Liver (tissue), 9 donors: Measurements from ENCODE around the gene PSMB7. TPM values are rescaled to one million over a fixed set of nuclear protein-coding genes. Genes with fewer than 3 reads are reported as not detected.

ENCODE experiments used
- DNase-seq: peaks from one replicate; pipeline ENCODE4 v3.0.0-alpha.2; 2017; ENCODE audit warnings: low spot score
- H3K27ac ChIP-seq, 2 donors: one replicate each; pipeline ENCODE4 v1.7.0; 2013; ENCODE audit warnings: inconsistent platforms in 2 of 2, low read length in 2 of 2, control low read depth in 1 of 2, low read depth in 1 of 2, mild to moderate bottlenecking in 1 of 2
- H3K27me3 ChIP-seq, 4 donors: one replicate each; pipeline versions ENCODE4 v1.6.1 to v1.7.0; 2013; ENCODE audit warnings: low read length in 3 of 4, inconsistent platforms in 1 of 4, mild to moderate bottlenecking in 1 of 4, moderate library complexity in 1 of 4; ENCODE audit not compliant: control insufficient read depth in 4 of 4, insufficient read depth in 4 of 4
- H3K36me3 ChIP-seq, 4 donors: one replicate each; pipeline versions ENCODE4 v1.6.1 to v1.7.0; 2013; ENCODE audit warnings: low read length in 3 of 4, mild to moderate bottlenecking in 3 of 4, low read depth in 1 of 4, moderate library complexity in 1 of 4; ENCODE audit not compliant: control insufficient read depth in 4 of 4, insufficient read depth in 3 of 4
- H3K4me1 ChIP-seq, 4 donors: one replicate each; pipeline versions ENCODE4 v1.6.1 to v1.7.0; 2013; ENCODE audit warnings: low read length in 3 of 4, mild to moderate bottlenecking in 3 of 4, moderate library complexity in 1 of 4; ENCODE audit not compliant: control insufficient read depth in 4 of 4, insufficient read depth in 4 of 4
- H3K4me3 ChIP-seq, 3 donors: one replicate each; pipeline versions ENCODE4 v1.6.1 to v1.7.0; 2013; ENCODE audit warnings: low read length in 3 of 3, control low read depth in 1 of 3, low read depth in 1 of 3, mild to moderate bottlenecking in 1 of 3
- H3K9ac ChIP-seq, 2 donors: one replicate each; pipeline ENCODE4 v1.7.0; 2013; ENCODE audit warnings: low read length in 2 of 2, mild to moderate bottlenecking in 2 of 2, moderate library complexity in 2 of 2, control low read depth in 1 of 2, low read depth in 1 of 2
- H3K9me3 ChIP-seq, 4 donors: one replicate each; pipeline versions ENCODE4 v1.6.1 to v1.7.0; 2013; ENCODE audit warnings: low read length in 3 of 4; ENCODE audit not compliant: control insufficient read depth in 4 of 4
- EGR1 ChIP-seq, 2 donors: IDR thresholded peaks; 2 replicates each; pipeline ENCODE4 v1.6.1; 2016 to 2018; ENCODE audit warnings: antibody characterized with exemption in 2 of 2, low read depth in 2 of 2
- FOXA1 ChIP-seq: IDR thresholded peaks from 2 replicates; pipeline ENCODE4 v1.6.1; 2016; ENCODE audit warnings: antibody characterized with exemption
- FOXA2 ChIP-seq: IDR thresholded peaks from 2 replicates; pipeline ENCODE4 v1.6.1; 2016; ENCODE audit warnings: antibody characterized with exemption
- GABPA ChIP-seq, 2 donors: IDR thresholded peaks in 1 of 2; conservative IDR thresholded peaks in 1 of 2; 2 replicates each; pipeline ENCODE4 v1.6.1; 2016; ENCODE audit warnings: antibody characterized with exemption in 2 of 2, mild to moderate bottlenecking in 1 of 2, moderate library complexity in 1 of 2
- HNF4A ChIP-seq, 2 donors: conservative IDR thresholded peaks; 2 replicates each; pipeline ENCODE4 v1.6.1; 2016; ENCODE audit warnings: antibody characterized with exemption in 2 of 2, mild to moderate bottlenecking in 2 of 2
- HNF4G ChIP-seq: IDR thresholded peaks from 2 replicates; pipeline ENCODE4 v1.6.1; 2016; ENCODE audit warnings: antibody characterized with exemption
- JUND ChIP-seq, 2 donors: IDR thresholded peaks; 2 replicates each; pipeline ENCODE4 v1.6.1; 2016; ENCODE audit warnings: antibody characterized with exemption in 2 of 2
- NR2F2 ChIP-seq: IDR thresholded peaks from 2 replicates; pipeline ENCODE4 v1.6.1; 2016; ENCODE audit warnings: antibody characterized with exemption
- RXRA ChIP-seq, 2 donors: IDR thresholded peaks; 2 replicates each; pipeline ENCODE4 v1.6.1; 2017 to 2018; ENCODE audit warnings: antibody characterized with exemption in 2 of 2, mild to moderate bottlenecking in 1 of 2
- TAF1 ChIP-seq: conservative IDR thresholded peaks from 2 replicates; pipeline ENCODE4 v1.6.1; 2016; ENCODE audit warnings: antibody characterized with exemption, mild to moderate bottlenecking
- YY1 ChIP-seq: IDR thresholded peaks from 2 replicates; pipeline ENCODE4 v1.6.1; 2016; ENCODE audit warnings: antibody characterized with exemption, mild to moderate bottlenecking
- ZBTB33 ChIP-seq: IDR thresholded peaks from 2 replicates; pipeline ENCODE4 v1.6.1; 2016; ENCODE audit warnings: antibody characterized with exemption
- WGBS: extraction: QIAGEN DNeasy Blood & Tissue Kit; methylation state at CpG from one replicate; pipeline ENCODE4 v1.1.7; 2013; 5-methylcytosine and 5-hydroxymethylcytosine counted together
- polyA plus RNA-seq, 2 donors: library from polyadenylated mRNA; stranded (reverse) in 1 of 2; unstranded in 1 of 2; fragments of 200-250 nt in 1 of 2; fragments of >200 nt in 1 of 2; fragmentation: Nextera tagmentation in 1 of 2; extraction: Ambion mirVana in 1 of 2; gene quantifications; one replicate each; pipeline versions ENCODE4 v1.2.1 to v1.2.3, GENCODE V29; 2013 to 2015
- total RNA-seq, 2 donors: library from RNA; depleted of rRNA; stranded (reverse); fragments of >200 nt; gene quantifications; one replicate each; pipeline ENCODE4 v1.2.3, GENCODE V29; 2014
- TF ChIP-seq, protein P1 (sequence below): IDR thresholded peaks from 2 replicates; pipeline ENCODE4 v1.6.1; 2016; ENCODE audit warnings: antibody characterized with exemption
- TF ChIP-seq, protein P2 (sequence below): IDR thresholded peaks from 2 replicates; pipeline ENCODE4 v1.6.1; 2016; ENCODE audit warnings: antibody characterized with exemption
- TF ChIP-seq, protein P3 (sequence below): fragments of 150-350 bp; IDR thresholded peaks from 2 replicates; pipeline ENCODE4 v1.5.1; 2017; ENCODE audit warnings: improper control_type of control experiment, low read depth, low read length; ENCODE audit not compliant: missing input control
- donor health status: healthy.
- donor health status: healthy.
- donor health status: healthy.
- donor health status: healthy.
- donor health status: healthy.

PSMB7 gene
- total and polyA plus RNA-seq, 4 donors = 90.9 to 183 (median 134) TPM

DNA sequence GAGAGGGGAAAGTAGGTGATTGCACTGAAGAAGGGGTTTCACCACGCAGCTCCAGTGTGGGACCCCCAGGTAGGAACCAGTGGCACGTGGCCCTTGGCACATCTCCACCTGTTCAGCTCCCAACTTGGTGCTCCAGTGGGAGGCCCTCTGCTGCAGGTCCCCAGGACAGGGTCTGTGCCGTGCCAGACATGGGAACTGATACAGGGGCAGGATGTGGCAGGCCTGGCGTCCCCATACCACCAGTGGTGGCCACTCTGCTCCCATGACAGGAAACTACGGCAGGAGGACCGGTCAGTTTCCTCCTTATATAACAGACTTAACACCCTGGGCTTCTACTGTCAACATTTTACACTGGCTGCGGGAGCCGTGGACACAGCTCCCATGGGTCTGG lies 67.3 kb downstream of the PSMB7 start:
- peaks cover 4 to 77% (median 34%) of the 10 kb centered on the region in 4 donors for H3K36me3 ChIP-seq
- H3K4me3 ChIP-seq = no peak overlapping the region
- no peak for DNase-seq
- no peak overlapping the region for H3K9ac ChIP-seq
- no peak overlapping the region for H3K27ac ChIP-seq
- H3K4me1 ChIP-seq = peaks cover 0 to 17% (median 13%) of the 10 kb centered on the region in 4 donors
- no peaks in the 10 kb centered on the region for H3K27me3 ChIP-seq
- H3K9me3 ChIP-seq = no peaks in the 10 kb centered on the region
- TF ChIP-seq HNF4A (conservative IDR thresholded peaks at IDR 0.05) (no peak), JUND (IDR thresholded peaks at IDR 0.05) (no peak), FOXA2 (no peak), NR2F2 (no peak)
- 91% methylated on average over 8 of the region's 8 CpGs for WGBS

DNA sequence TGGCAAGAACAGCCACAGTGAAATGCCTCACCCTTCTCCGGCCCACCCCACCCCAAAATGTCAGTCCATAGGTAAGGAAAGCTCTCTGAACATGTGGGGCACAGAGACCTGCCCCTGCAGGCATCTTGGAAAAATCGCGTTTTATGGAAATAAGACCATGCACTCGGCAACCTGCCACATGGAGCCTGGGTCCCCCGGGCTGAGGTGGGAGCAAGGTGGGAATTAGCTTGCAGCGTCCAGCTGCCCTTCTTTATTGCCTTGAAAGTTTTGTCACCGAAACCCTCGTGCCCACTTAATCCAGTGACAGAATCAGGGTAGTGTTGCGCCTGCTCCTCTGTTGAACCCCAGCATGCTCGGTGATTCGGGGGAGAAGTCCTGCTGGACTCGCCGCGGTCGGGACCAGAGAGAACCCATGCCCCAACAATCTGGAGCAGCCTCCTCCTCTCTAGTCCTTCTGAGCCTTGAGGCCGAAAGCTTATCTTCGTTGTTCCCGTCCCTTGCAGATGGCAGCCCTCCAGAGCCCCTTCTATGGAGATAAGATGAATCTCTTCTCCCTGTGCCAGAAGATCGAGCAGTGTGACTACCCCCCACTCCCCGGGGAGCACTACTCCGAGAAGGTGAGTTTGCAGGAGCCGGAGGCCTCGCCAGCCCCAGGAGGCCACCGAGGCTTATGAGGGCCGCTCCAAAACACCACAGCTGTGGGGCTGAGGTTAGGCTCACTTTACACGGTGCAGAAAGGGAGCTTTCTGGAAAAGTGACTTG lies 67.9 kb downstream of the PSMB7 start:
- WGBS = 93% methylated on average over 26 of the region's 26 CpGs
- Histone ChIP-seq H3K36me3 (peaks cover 4 to 75% (median 30%) of the 10 kb centered on the region in 4 donors), H3K4me3 (no peak overlapping the region), H3K27ac (no peak overlapping the region), H3K27me3 (no peaks in the 10 kb centered on the region), H3K9me3 (no peaks in the 10 kb centered on the region), H3K9ac (no peak overlapping the region), H3K4me1 (peaks cover 0 to 17% (median 13%) of the 10 kb centered on the region in 4 donors)
- DNase-seq = no peak
- TF ChIP-seq GABPA (IDR thresholded peaks at IDR 0.05 in 1 of 2, conservative IDR thresholded peaks at IDR 0.05 in 1 of 2) = no peak
- no peak for TF ChIP-seq EGR1 (IDR thresholded peaks at IDR 0.05; ENCODE audit: low read depth in 2 of 2)
- TF ChIP-seq, protein P1, sequence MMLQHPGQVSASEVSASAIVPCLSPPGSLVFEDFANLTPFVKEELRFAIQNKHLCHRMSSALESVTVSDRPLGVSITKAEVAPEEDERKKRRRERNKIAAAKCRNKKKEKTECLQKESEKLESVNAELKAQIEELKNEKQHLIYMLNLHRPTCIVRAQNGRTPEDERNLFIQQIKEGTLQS = no peak
- TF ChIP-seq YY1 = no peak
- no peak for TF ChIP-seq TAF1
- TF ChIP-seq, protein P2, sequence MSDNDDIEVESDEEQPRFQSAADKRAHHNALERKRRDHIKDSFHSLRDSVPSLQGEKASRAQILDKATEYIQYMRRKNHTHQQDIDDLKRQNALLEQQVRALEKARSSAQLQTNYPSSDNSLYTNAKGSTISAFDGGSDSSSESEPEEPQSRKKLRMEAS = no peak
- no peak for TF ChIP-seq JUND (IDR thresholded peaks at IDR 0.05)
- TF ChIP-seq RXRA (IDR thresholded peaks at IDR 0.05) = no peak
- no peak for TF ChIP-seq HNF4G
- no peak for TF ChIP-seq NR2F2
- TF ChIP-seq, protein P3, sequence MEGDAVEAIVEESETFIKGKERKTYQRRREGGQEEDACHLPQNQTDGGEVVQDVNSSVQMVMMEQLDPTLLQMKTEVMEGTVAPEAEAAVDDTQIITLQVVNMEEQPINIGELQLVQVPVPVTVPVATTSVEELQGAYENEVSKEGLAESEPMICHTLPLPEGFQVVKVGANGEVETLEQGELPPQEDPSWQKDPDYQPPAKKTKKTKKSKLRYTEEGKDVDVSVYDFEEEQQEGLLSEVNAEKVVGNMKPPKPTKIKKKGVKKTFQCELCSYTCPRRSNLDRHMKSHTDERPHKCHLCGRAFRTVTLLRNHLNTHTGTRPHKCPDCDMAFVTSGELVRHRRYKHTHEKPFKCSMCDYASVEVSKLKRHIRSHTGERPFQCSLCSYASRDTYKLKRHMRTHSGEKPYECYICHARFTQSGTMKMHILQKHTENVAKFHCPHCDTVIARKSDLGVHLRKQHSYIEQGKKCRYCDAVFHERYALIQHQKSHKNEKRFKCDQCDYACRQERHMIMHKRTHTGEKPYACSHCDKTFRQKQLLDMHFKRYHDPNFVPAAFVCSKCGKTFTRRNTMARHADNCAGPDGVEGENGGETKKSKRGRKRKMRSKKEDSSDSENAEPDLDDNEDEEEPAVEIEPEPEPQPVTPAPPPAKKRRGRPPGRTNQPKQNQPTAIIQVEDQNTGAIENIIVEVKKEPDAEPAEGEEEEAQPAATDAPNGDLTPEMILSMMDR = no peak
- TF ChIP-seq HNF4A (conservative IDR thresholded peaks at IDR 0.05) = no peak
- TF ChIP-seq FOXA2 = no peak
- no peak for TF ChIP-seq ZBTB33
- no peak for TF ChIP-seq FOXA1
